Liver (tissue), 9 donors: ENCODE measurements around the gene LEMD1. TPM values are rescaled to one million over a fixed set of nuclear protein-coding genes. Genes with fewer than 3 reads are reported as not detected.

Experiments used
- DNase-seq: peaks from one replicate; pipeline ENCODE4 v3.0.0-alpha.2; 2017; ENCODE audit warnings: low spot score
- H3K27ac ChIP-seq, 2 donors: one replicate each; pipeline ENCODE4 v1.7.0; 2013; ENCODE audit warnings: inconsistent platforms in 2 of 2, low read length in 2 of 2, control low read depth in 1 of 2, low read depth in 1 of 2, mild to moderate bottlenecking in 1 of 2
- H3K27me3 ChIP-seq, 4 donors: one replicate each; pipeline versions ENCODE4 v1.6.1 to v1.7.0; 2013; ENCODE audit warnings: low read length in 3 of 4, inconsistent platforms in 1 of 4, mild to moderate bottlenecking in 1 of 4, moderate library complexity in 1 of 4; ENCODE audit not compliant: control insufficient read depth in 4 of 4, insufficient read depth in 4 of 4
- H3K36me3 ChIP-seq, 4 donors: one replicate each; pipeline versions ENCODE4 v1.6.1 to v1.7.0; 2013; ENCODE audit warnings: low read length in 3 of 4, mild to moderate bottlenecking in 3 of 4, low read depth in 1 of 4, moderate library complexity in 1 of 4; ENCODE audit not compliant: control insufficient read depth in 4 of 4, insufficient read depth in 3 of 4
- H3K4me1 ChIP-seq, 4 donors: one replicate each; pipeline versions ENCODE4 v1.6.1 to v1.7.0; 2013; ENCODE audit warnings: low read length in 3 of 4, mild to moderate bottlenecking in 3 of 4, moderate library complexity in 1 of 4; ENCODE audit not compliant: control insufficient read depth in 4 of 4, insufficient read depth in 4 of 4
- H3K4me3 ChIP-seq, 3 donors: one replicate each; pipeline versions ENCODE4 v1.6.1 to v1.7.0; 2013; ENCODE audit warnings: low read length in 3 of 3, control low read depth in 1 of 3, low read depth in 1 of 3, mild to moderate bottlenecking in 1 of 3
- H3K9ac ChIP-seq, 2 donors: one replicate each; pipeline ENCODE4 v1.7.0; 2013; ENCODE audit warnings: low read length in 2 of 2, mild to moderate bottlenecking in 2 of 2, moderate library complexity in 2 of 2, control low read depth in 1 of 2, low read depth in 1 of 2
- H3K9me3 ChIP-seq, 4 donors: one replicate each; pipeline versions ENCODE4 v1.6.1 to v1.7.0; 2013; ENCODE audit warnings: low read length in 3 of 4; ENCODE audit not compliant: control insufficient read depth in 4 of 4
- CTCF ChIP-seq: fragments of 150-350 bp; IDR thresholded peaks from 2 replicates; pipeline ENCODE4 v1.5.1; 2017; ENCODE audit warnings: improper control_type of control experiment, low read depth, low read length; ENCODE audit not compliant: missing input control
- EGR1 ChIP-seq, 2 donors: IDR thresholded peaks; 2 replicates each; pipeline ENCODE4 v1.6.1; 2016 to 2018; ENCODE audit warnings: antibody characterized with exemption in 2 of 2, low read depth in 2 of 2
- FOXA1 ChIP-seq: IDR thresholded peaks from 2 replicates; pipeline ENCODE4 v1.6.1; 2016; ENCODE audit warnings: antibody characterized with exemption
- FOXA2 ChIP-seq: IDR thresholded peaks from 2 replicates; pipeline ENCODE4 v1.6.1; 2016; ENCODE audit warnings: antibody characterized with exemption
- GABPA ChIP-seq, 2 donors: IDR thresholded peaks in 1 of 2; conservative IDR thresholded peaks in 1 of 2; 2 replicates each; pipeline ENCODE4 v1.6.1; 2016; ENCODE audit warnings: antibody characterized with exemption in 2 of 2, mild to moderate bottlenecking in 1 of 2, moderate library complexity in 1 of 2
- HNF4A ChIP-seq, 2 donors: conservative IDR thresholded peaks; 2 replicates each; pipeline ENCODE4 v1.6.1; 2016; ENCODE audit warnings: antibody characterized with exemption in 2 of 2, mild to moderate bottlenecking in 2 of 2
- HNF4G ChIP-seq: IDR thresholded peaks from 2 replicates; pipeline ENCODE4 v1.6.1; 2016; ENCODE audit warnings: antibody characterized with exemption
- JUND ChIP-seq, 2 donors: IDR thresholded peaks; 2 replicates each; pipeline ENCODE4 v1.6.1; 2016; ENCODE audit warnings: antibody characterized with exemption in 2 of 2
- NR2F2 ChIP-seq: IDR thresholded peaks from 2 replicates; pipeline ENCODE4 v1.6.1; 2016; ENCODE audit warnings: antibody characterized with exemption
- RAD21 ChIP-seq, 2 donors: IDR thresholded peaks; 2 replicates each; pipeline ENCODE4 v1.6.1; 2016; ENCODE audit warnings: antibody characterized with exemption in 2 of 2, mild to moderate bottlenecking in 2 of 2
- RXRA ChIP-seq, 2 donors: IDR thresholded peaks; 2 replicates each; pipeline ENCODE4 v1.6.1; 2017 to 2018; ENCODE audit warnings: antibody characterized with exemption in 2 of 2, mild to moderate bottlenecking in 1 of 2
- TAF1 ChIP-seq: conservative IDR thresholded peaks from 2 replicates; pipeline ENCODE4 v1.6.1; 2016; ENCODE audit warnings: antibody characterized with exemption, mild to moderate bottlenecking
- YY1 ChIP-seq: IDR thresholded peaks from 2 replicates; pipeline ENCODE4 v1.6.1; 2016; ENCODE audit warnings: antibody characterized with exemption, mild to moderate bottlenecking
- ZBTB33 ChIP-seq: IDR thresholded peaks from 2 replicates; pipeline ENCODE4 v1.6.1; 2016; ENCODE audit warnings: antibody characterized with exemption
- WGBS: extraction: QIAGEN DNeasy Blood & Tissue Kit; methylation state at CpG from one replicate; pipeline ENCODE4 v1.1.7; 2013; 5-methylcytosine and 5-hydroxymethylcytosine counted together
- polyA plus RNA-seq, 2 donors: library from polyadenylated mRNA; stranded (reverse) in 1 of 2; unstranded in 1 of 2; fragments of 200-250 nt in 1 of 2; fragments of >200 nt in 1 of 2; fragmentation: Nextera tagmentation in 1 of 2; extraction: Ambion mirVana in 1 of 2; gene quantifications; one replicate each; pipeline versions ENCODE4 v1.2.1 to v1.2.3, GENCODE V29; 2013 to 2015
- total RNA-seq, 2 donors: library from RNA; depleted of rRNA; stranded (reverse); fragments of >200 nt; gene quantifications; one replicate each; pipeline ENCODE4 v1.2.3, GENCODE V29; 2014
- TF ChIP-seq, protein P1 (sequence below): IDR thresholded peaks from 2 replicates; pipeline ENCODE4 v1.6.1; 2016; ENCODE audit warnings: antibody characterized with exemption, mild to moderate bottlenecking
- TF ChIP-seq, protein P2 (sequence below): IDR thresholded peaks from 2 replicates; pipeline ENCODE4 v1.6.1; 2016; ENCODE audit warnings: antibody characterized with exemption
- donor health status: healthy.
- donor health status: healthy.
- donor health status: healthy.
- donor health status: healthy.
- donor health status: healthy.

Gene LEMD1
- total and polyA plus RNA-seq, 4 donors: not detected

DNA sequence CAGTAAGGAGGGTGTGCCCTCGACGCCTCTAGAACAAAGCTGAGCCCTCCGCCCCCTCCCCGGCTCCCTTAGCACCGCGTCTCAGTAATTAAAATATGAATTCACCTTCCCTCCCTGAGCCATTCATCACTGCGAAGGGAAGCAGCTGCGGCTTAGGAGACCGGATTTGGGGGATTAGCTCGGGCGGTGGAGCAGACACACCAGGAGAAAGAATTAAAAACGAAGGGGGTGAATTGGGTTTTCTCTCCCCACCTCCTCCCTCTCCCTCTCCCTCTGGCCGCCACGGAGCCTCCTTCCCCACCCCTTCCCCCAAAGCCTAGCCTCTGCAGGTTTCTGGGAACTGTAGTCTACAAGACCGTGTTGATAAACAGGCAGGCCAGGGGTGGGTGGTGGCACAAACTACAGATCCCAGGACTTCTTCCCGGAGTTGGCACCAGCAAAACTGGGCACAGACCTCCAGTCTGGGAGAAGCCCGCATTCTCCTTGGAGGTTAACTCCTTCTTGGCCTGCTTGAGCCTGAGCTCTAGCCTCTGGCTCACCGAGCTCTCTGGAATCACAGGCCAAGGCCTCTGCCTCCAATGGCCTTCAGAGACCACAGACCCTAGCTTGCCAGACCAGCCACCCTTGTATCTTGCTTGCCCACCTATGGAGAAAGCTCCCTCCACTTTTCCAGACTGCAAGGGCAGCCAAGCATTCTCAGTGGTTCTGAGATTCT, 23.2 kb upstream of the LEMD1 start:
- H3K27me3 ChIP-seq: no peaks in the 10 kb centered on the region
- DNase-seq: no peak
- no peak overlapping the region for H3K9ac ChIP-seq
- peaks cover 0 to 11% (median 0%) of the 10 kb centered on the region in 4 donors for H3K4me1 ChIP-seq
- H3K9me3 ChIP-seq: no peaks in the 10 kb centered on the region
- TF ChIP-seq JUND (IDR thresholded peaks at IDR 0.05) (no peak), HNF4G (no peak), EGR1 (IDR thresholded peaks at IDR 0.05; ENCODE audit: low read depth in 2 of 2) (no peak), ZBTB33 (no peak), FOXA1 (no peak), FOXA2 (no peak), NR2F2 (no peak), YY1 (no peak), CTCF (no peak), HNF4A (conservative IDR thresholded peaks at IDR 0.05) (no peak), TAF1 (no peak), GABPA (IDR thresholded peaks at IDR 0.05 in 1 of 2, conservative IDR thresholded peaks at IDR 0.05 in 1 of 2) (no peak)
- TF ChIP-seq, protein P1, sequence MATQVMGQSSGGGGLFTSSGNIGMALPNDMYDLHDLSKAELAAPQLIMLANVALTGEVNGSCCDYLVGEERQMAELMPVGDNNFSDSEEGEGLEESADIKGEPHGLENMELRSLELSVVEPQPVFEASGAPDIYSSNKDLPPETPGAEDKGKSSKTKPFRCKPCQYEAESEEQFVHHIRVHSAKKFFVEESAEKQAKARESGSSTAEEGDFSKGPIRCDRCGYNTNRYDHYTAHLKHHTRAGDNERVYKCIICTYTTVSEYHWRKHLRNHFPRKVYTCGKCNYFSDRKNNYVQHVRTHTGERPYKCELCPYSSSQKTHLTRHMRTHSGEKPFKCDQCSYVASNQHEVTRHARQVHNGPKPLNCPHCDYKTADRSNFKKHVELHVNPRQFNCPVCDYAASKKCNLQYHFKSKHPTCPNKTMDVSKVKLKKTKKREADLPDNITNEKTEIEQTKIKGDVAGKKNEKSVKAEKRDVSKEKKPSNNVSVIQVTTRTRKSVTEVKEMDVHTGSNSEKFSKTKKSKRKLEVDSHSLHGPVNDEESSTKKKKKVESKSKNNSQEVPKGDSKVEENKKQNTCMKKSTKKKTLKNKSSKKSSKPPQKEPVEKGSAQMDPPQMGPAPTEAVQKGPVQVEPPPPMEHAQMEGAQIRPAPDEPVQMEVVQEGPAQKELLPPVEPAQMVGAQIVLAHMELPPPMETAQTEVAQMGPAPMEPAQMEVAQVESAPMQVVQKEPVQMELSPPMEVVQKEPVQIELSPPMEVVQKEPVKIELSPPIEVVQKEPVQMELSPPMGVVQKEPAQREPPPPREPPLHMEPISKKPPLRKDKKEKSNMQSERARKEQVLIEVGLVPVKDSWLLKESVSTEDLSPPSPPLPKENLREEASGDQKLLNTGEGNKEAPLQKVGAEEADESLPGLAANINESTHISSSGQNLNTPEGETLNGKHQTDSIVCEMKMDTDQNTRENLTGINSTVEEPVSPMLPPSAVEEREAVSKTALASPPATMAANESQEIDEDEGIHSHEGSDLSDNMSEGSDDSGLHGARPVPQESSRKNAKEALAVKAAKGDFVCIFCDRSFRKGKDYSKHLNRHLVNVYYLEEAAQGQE: no peak
- 64% methylated on average over 18 of the region's 18 CpGs for WGBS
- H3K27ac ChIP-seq: no peak overlapping the region
- H3K4me3 ChIP-seq: no peak overlapping the region
- no peaks in the 10 kb centered on the region for H3K36me3 ChIP-seq

- no peak overlapping the region for H3K4me3 ChIP-seq
- no peak overlapping the region for H3K9ac ChIP-seq
- DNase-seq: no peak
- no peaks in the 10 kb centered on the region for H3K9me3 ChIP-seq
- no peak overlapping the region for H3K27ac ChIP-seq
- H3K27me3 ChIP-seq: no peaks in the 10 kb centered on the region
- WGBS: 63% methylated on average over 10 of the region's 10 CpGs
- no peaks in the 10 kb centered on the region for H3K36me3 ChIP-seq
- peaks cover 0 to 11% (median 1%) of the 10 kb centered on the region in 4 donors for H3K4me1 ChIP-seq
- TF ChIP-seq TAF1 (no peak), JUND (IDR thresholded peaks at IDR 0.05) (no peak), EGR1 (IDR thresholded peaks at IDR 0.05; ENCODE audit: low read depth in 2 of 2) (no peak), RAD21 (IDR thresholded peaks at IDR 0.05) (no peak), GABPA (IDR thresholded peaks at IDR 0.05 in 1 of 2, conservative IDR thresholded peaks at IDR 0.05 in 1 of 2) (no peak), YY1 (no peak), RXRA (IDR thresholded peaks at IDR 0.05) (no peak), FOXA2 (no peak), CTCF (no peak)
- TF ChIP-seq, protein P1: no peak
- TF ChIP-seq, protein P2, sequence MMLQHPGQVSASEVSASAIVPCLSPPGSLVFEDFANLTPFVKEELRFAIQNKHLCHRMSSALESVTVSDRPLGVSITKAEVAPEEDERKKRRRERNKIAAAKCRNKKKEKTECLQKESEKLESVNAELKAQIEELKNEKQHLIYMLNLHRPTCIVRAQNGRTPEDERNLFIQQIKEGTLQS: no peak
Observed at GRCh38 chr1:205444300-205444930, 22.6 kb upstream of the LEMD1 start.
